WTC11 (cell line): ENCODE results near the gene LORICRIN. TPM values are rescaled to one million over a fixed set of nuclear protein-coding genes. Genes with fewer than 3 reads are reported as not detected.

Experiments used
- ATAC-seq: fragments of 200-7000 bp; cut with Tn5 transposase; 2 replicates; pipeline ENCODE4 v1.10.0; 2021; ENCODE audit warnings: mild to moderate bottlenecking, moderate library complexity
- CTCF ChIA-PET: fragments of 300-600 bp; sonication (Branson Sonifier 250); formaldehyde crosslinking; loops from one replicate; lab custom pipeline; 2021; ENCODE audit warnings: antibody characterized with exemption; lab: Charles Lee
- POLR2A ChIA-PET: fragments of 350-600 bp; sonication (Branson Sonifier 250); formaldehyde crosslinking; loops from one replicate; lab custom pipeline; 2021; ENCODE audit warnings: antibody characterized with exemption; lab: Charles Lee
- DNase-seq: peaks from one replicate; pipeline ENCODE4 v3.0.0; 2021; ENCODE audit warnings: low spot score
- H3K27ac Mint-ChIP-seq: 2 replicates; pipeline ENCODE4 v1.8.0; 2021; ENCODE audit warnings: mixed read lengths
- H3K27me3 Mint-ChIP-seq: 2 replicates; pipeline ENCODE4 v1.8.0; 2021; ENCODE audit warnings: low read depth, mild to moderate bottlenecking, moderate library complexity, mixed read lengths
- H3K36me3 Mint-ChIP-seq: 2 replicates; pipeline ENCODE4 v1.8.0; 2021; ENCODE audit warnings: mixed read lengths
- H3K4me1 Mint-ChIP-seq: 2 replicates; pipeline ENCODE4 v1.8.0; 2022; ENCODE audit warnings: mixed read lengths
- H3K4me3 Mint-ChIP-seq: 2 replicates; pipeline ENCODE4 v1.8.0; 2021; ENCODE audit warnings: mild to moderate bottlenecking, moderate library complexity, mixed read lengths
- H3K9me3 Mint-ChIP-seq: 2 replicates; pipeline ENCODE4 v1.8.0; 2021; ENCODE audit warnings: mixed read lengths
- AFF4 ChIP-seq: sonication (generic); formaldehyde crosslinking; IDR thresholded peaks from 2 replicates; pipeline ENCODE4 v1.8.1; 2023; ENCODE audit warnings: mild to moderate bottlenecking, missing genetic modification reagents, borderline replicate concordance
- FOXK1 ChIP-seq: sonication (generic); formaldehyde crosslinking; IDR thresholded peaks from 2 replicates; pipeline ENCODE4 v1.8.0; 2022; ENCODE audit warnings: mild to moderate bottlenecking, moderate library complexity, missing genetic modification reagents
- IRF1 ChIP-seq: sonication (generic); formaldehyde crosslinking; IDR thresholded peaks from 2 replicates; pipeline ENCODE4 v1.8.0; 2023; ENCODE audit warnings: missing genetic modification reagents
- JUN ChIP-seq: sonication (generic); formaldehyde crosslinking; IDR thresholded peaks from 2 replicates; pipeline ENCODE4 v1.8.0; 2023; ENCODE audit warnings: mild to moderate bottlenecking, missing genetic modification reagents
- MXD4 ChIP-seq: fragments of 250-450 bp; sonication (Bioruptor Pico); IDR thresholded peaks from 2 replicates; pipeline ENCODE4 v1.8.0; 2021; ENCODE audit warnings: mild to moderate bottlenecking, moderate library complexity, borderline replicate concordance
- NFATC4 ChIP-seq: fragments of 250-450 bp; sonication (Bioruptor Pico); IDR thresholded peaks from 2 replicates; pipeline ENCODE4 v1.9.0; 2021; ENCODE audit warnings: mild to moderate bottlenecking
- SMAD3 ChIP-seq: sonication (generic); formaldehyde crosslinking; IDR thresholded peaks from 2 replicates; pipeline ENCODE4 v1.8.0; 2022; ENCODE audit warnings: missing genetic modification reagents, mild to moderate bottlenecking, borderline replicate concordance
- TCF7 ChIP-seq: sonication (generic); formaldehyde crosslinking; IDR thresholded peaks from 2 replicates; pipeline ENCODE4 v1.8.0; 2022; ENCODE audit warnings: mild to moderate bottlenecking, low read depth, missing genetic modification reagents, moderate library complexity
- ZBTB21 ChIP-seq: sonication (generic); formaldehyde crosslinking; IDR thresholded peaks from 2 replicates; pipeline ENCODE4 v1.8.1; 2023; ENCODE audit warnings: mild to moderate bottlenecking, missing genetic modification reagents, borderline replicate concordance
- ZNF263 ChIP-seq: sonication (generic); formaldehyde crosslinking; IDR thresholded peaks from 2 replicates; pipeline ENCODE4 v1.8.1; 2022; ENCODE audit warnings: low read depth, mild to moderate bottlenecking, moderate library complexity, missing genetic modification reagents
- ZNF317 ChIP-seq: sonication (generic); formaldehyde crosslinking; IDR thresholded peaks from 2 replicates; pipeline ENCODE4 v1.8.1; 2023; ENCODE audit warnings: low read depth, mild to moderate bottlenecking, moderate library complexity, missing genetic modification reagents, borderline replicate concordance
- total RNA-seq: library from RNA; stranded (reverse); gene quantifications from 3 replicates; pipeline ENCODE4 v1.2.3, GENCODE V29; 2021
- TF ChIP-seq, protein P1 (sequence below): fragments of 250-450 bp; sonication (Bioruptor Pico); conservative IDR thresholded peaks from 2 replicates; pipeline ENCODE4 v1.9.0; 2021; ENCODE audit warnings: mild to moderate bottlenecking
- TF ChIP-seq, protein P2 (sequence below): sonication (generic); formaldehyde crosslinking; IDR thresholded peaks from 2 replicates; pipeline ENCODE4 v1.8.1; 2023; ENCODE audit warnings: mild to moderate bottlenecking, missing genetic modification reagents
- TF ChIP-seq, protein P3 (sequence below): sonication (generic); formaldehyde crosslinking; IDR thresholded peaks from 2 replicates; pipeline ENCODE4 v1.8.0; 2023; ENCODE audit warnings: mild to moderate bottlenecking, missing genetic modification reagents

The LORICRIN gene
- total RNA-seq, 1 experiment from 2014 or later: not detected

GRCh38 chr1:153262070-153262366 is 2.5 kb downstream of the LORICRIN start:
- peaks cover 87% of the 10 kb centered on the region for H3K27me3 Mint-ChIP-seq
- DNase-seq: no peak
- no peaks in the 10 kb centered on the region for H3K9me3 Mint-ChIP-seq
- peak overlapping the region; percentile 79 for H3K4me3 Mint-ChIP-seq
- H3K36me3 Mint-ChIP-seq: no peaks in the 10 kb centered on the region
- TF ChIP-seq AFF4: no peak
- TF ChIP-seq, protein P1, sequence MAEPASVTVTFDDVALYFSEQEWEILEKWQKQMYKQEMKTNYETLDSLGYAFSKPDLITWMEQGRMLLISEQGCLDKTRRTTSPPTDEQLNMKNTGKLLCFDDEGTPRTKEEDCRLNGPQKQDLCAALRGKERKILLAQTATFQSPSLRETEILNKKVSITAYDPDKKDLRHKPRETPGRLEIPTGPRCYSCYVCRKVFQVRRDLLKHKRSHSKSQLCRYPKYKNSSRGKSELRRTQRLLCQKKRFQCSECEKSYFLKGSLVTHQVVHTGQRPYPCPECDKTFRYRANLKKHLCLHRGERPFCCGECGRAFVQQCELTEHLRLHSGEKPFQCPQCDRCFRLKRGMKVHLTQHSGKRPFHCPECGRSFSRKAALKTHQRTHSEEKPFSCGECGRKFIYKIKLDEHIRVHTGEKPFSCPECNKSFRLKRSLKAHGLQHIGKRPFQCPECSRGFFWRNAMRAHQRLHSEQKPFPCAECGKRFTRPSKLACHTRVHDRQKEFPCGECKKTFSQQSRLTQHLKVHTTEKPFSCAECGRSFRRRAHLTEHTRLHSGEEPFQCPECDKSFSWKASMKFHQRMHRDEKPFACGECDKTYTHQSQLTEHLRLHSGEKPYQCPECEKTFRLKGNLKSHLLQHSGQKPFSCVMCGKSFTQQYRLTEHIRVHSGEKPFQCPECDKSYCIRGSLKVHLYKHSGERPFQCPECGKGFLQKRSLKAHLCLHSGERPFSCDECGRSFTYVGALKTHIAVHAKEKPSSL (CRISPR knock-in tag): no peak
- no peak for TF ChIP-seq ZNF263 (CRISPR knock-in tag)
- no peak for TF ChIP-seq JUN (CRISPR knock-in tag)
- TF ChIP-seq ZNF317 (CRISPR knock-in tag): no peak
- TF ChIP-seq, all 79 proteins: peak for 0
- CTCF ChIA-PET: interaction anchor here (0.7 to 2.3 kb wide), 5 partner anchors 14 to 93 kb away, joined by 3 to 17 read pairs (median 4); no protein-coding TSS in a partner anchor
- POLR2A ChIA-PET: no interaction called here
- ATAC-seq: no peak
- no peak overlapping the region for H3K27ac Mint-ChIP-seq
- H3K4me1 Mint-ChIP-seq: peaks cover 13% of the 10 kb centered on the region

DNA sequence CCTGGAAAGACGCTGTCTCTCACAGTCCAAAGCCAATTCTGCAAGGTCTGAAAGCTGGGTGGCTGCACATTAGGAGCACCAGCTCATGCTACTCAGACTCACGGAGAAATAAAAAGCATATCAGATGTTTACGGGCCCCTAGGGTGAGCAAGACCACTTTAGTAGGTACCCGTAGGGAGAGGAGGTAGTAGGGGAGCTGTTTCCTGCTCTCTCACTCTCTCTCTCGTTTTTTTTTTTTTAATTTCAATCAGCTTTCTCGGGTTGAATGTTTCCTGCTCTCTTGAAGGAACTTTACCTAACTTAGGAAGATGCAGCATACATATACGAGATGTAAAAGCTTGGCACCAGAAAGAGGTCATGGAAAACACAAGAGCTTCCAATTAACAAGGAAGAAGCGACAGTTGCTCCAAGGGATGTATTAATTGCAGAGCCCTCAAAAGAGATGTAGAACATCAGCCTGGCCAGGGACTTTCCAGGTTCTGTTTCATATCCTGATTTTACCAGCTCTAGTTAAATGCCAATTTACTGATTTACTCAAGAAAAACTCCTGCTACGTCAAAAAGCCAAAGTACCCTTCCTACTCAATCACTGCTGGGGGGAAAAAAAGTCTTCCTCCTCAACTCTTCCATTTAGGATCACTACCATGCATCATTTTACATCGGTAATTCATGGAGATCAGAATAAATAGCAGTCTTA is 3.1 kb downstream of the LORICRIN start:
- no peak for TF ChIP-seq TCF7 (CRISPR knock-in tag)
- TF ChIP-seq, all 79 proteins: peak for 0
- no peaks in the 10 kb centered on the region for H3K36me3 Mint-ChIP-seq
- ATAC-seq (no peak), DNase-seq (no peak)
- CTCF ChIA-PET: interaction anchor here (1.2 to 2.3 kb wide), 5 partner anchors 14 to 93 kb away, joined by 3 to 17 read pairs (median 4); no protein-coding TSS in a partner anchor
- peaks cover 85% of the 10 kb centered on the region for H3K27me3 Mint-ChIP-seq
- H3K27ac Mint-ChIP-seq: no peak overlapping the region
- peak overlapping the region; percentile 79 for H3K4me3 Mint-ChIP-seq
- H3K9me3 Mint-ChIP-seq: no peaks in the 10 kb centered on the region
- POLR2A ChIA-PET: interaction anchor here (0.6 kb wide), 2 partner anchors 24 to 26 kb away, joined by 3 read pairs; no protein-coding TSS in a partner anchor
- peaks cover 13% of the 10 kb centered on the region for H3K4me1 Mint-ChIP-seq

DNA sequence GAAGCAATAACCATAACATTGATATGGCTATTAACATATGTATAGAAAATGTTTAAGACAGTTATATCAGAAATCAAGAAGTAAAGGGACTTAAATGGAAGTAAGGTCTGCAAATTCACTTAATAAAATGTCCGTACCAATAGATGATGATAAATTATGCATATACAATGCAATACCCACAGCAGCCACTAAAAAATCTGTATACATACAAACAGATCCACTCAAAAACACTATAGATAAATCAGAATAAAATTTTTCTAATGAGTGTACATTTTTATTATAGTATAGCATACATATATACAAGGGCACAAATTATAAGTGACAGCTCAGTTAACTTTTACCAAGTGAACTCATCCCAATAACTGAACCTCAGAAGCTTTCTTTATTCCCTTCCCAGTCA is 6.0 kb downstream of the LORICRIN start:
- no peak for TF ChIP-seq JUN (CRISPR knock-in tag)
- TF ChIP-seq, all 79 proteins: peak for 0
- ChIA-PET CTCF (interaction anchor here (0.6 kb wide), 1 partner anchor 79 kb away, joined by 3 read pairs; no protein-coding TSS in a partner anchor), POLR2A (no interaction called here)
- H3K27me3 Mint-ChIP-seq: peaks cover 68% of the 10 kb centered on the region
- H3K4me3 Mint-ChIP-seq: no peak overlapping the region
- H3K4me1 Mint-ChIP-seq: peaks cover 10% of the 10 kb centered on the region
- ATAC-seq (no peak), DNase-seq (no peak)
- H3K36me3 Mint-ChIP-seq: no peaks in the 10 kb centered on the region
- H3K9me3 Mint-ChIP-seq: no peaks in the 10 kb centered on the region; the same call in 1 of the 2 replicates
- no peak overlapping the region for H3K27ac Mint-ChIP-seq

DNA sequence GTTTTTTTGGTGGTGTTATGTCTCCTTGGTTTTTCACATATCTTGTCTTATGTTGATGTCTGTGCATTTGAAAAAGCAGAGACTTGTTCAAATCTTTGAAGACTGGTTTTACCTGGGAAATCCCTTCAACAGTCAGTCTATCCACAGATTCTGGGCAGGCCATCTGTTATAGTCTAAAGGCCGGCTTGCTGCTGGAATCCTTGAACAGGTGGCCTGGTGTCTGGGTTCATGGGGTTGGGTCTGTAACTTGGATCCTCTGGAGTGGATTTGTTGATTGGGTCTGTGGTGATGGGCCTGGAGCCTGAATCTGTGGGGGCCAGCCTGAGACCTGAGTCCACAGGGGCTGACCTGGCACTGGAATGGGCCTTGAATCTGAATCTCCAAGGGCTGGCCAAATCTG is 12.2 kb downstream of the LORICRIN start:
- POLR2A ChIA-PET: no interaction called here
- H3K4me1 Mint-ChIP-seq: peaks cover 12% of the 10 kb centered on the region

More for the DNA sequence above, 12.2 kb downstream of the LORICRIN start:
- H3K27me3 Mint-ChIP-seq: peaks cover 17% of the 10 kb centered on the region
- ATAC-seq: no peak
- CTCF ChIA-PET: interaction anchor here (1.4 kb wide), 1 partner anchor 17 kb away, joined by 4 read pairs; no protein-coding TSS in a partner anchor
- no peaks in the 10 kb centered on the region; the same call in 1 of the 2 replicates for H3K9me3 Mint-ChIP-seq
- DNase-seq: no peak
- no peak overlapping the region for H3K27ac Mint-ChIP-seq
- no peaks in the 10 kb centered on the region for H3K36me3 Mint-ChIP-seq
- no peak overlapping the region for H3K4me3 Mint-ChIP-seq
- TF ChIP-seq IRF1 (no peak), MXD4 (CRISPR knock-in tag) (no peak), FOXK1 (CRISPR knock-in tag) (no peak), ZBTB21 (CRISPR knock-in tag) (no peak), NFATC4 (no peak), SMAD3 (CRISPR knock-in tag) (no peak)
- TF ChIP-seq, protein P2, sequence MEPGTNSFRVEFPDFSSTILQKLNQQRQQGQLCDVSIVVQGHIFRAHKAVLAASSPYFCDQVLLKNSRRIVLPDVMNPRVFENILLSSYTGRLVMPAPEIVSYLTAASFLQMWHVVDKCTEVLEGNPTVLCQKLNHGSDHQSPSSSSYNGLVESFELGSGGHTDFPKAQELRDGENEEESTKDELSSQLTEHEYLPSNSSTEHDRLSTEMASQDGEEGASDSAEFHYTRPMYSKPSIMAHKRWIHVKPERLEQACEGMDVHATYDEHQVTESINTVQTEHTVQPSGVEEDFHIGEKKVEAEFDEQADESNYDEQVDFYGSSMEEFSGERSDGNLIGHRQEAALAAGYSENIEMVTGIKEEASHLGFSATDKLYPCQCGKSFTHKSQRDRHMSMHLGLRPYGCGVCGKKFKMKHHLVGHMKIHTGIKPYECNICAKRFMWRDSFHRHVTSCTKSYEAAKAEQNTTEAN (CRISPR knock-in tag): no peak
- TF ChIP-seq, protein P3, sequence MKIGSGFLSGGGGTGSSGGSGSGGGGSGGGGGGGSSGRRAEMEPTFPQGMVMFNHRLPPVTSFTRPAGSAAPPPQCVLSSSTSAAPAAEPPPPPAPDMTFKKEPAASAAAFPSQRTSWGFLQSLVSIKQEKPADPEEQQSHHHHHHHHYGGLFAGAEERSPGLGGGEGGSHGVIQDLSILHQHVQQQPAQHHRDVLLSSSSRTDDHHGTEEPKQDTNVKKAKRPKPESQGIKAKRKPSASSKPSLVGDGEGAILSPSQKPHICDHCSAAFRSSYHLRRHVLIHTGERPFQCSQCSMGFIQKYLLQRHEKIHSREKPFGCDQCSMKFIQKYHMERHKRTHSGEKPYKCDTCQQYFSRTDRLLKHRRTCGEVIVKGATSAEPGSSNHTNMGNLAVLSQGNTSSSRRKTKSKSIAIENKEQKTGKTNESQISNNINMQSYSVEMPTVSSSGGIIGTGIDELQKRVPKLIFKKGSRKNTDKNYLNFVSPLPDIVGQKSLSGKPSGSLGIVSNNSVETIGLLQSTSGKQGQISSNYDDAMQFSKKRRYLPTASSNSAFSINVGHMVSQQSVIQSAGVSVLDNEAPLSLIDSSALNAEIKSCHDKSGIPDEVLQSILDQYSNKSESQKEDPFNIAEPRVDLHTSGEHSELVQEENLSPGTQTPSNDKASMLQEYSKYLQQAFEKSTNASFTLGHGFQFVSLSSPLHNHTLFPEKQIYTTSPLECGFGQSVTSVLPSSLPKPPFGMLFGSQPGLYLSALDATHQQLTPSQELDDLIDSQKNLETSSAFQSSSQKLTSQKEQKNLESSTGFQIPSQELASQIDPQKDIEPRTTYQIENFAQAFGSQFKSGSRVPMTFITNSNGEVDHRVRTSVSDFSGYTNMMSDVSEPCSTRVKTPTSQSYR: no peak
